Stimulated activated CD8-positive, alpha-beta memory T cell treated with anti-CD3 and anti-CD28 coated beads, Interleukin-7, amount 100 ng/mL, for 1 hour (primary cell): ENCODE results near the gene SLC38A8.

Source experiments
- DNase-seq, 2 donors: peaks; one replicate each; pipeline ENCODE4 v3.0.0-alpha.2; 2020; ENCODE audit warnings: low read depth in 2 of 2

Gene SLC38A8

GRCh38 chr16:84048871-84049270, 6.3 kb upstream of the SLC38A8 start:
- DNase-seq = no peak

GRCh38 chr16:84048270-84048669, 5.7 kb upstream of the SLC38A8 start:
- no peak for DNase-seq

GRCh38 chr16:84047626-84048025, 5.0 kb upstream of the SLC38A8 start:
- no peak for DNase-seq

GRCh38 chr16:84047206-84047605, 4.6 kb upstream of the SLC38A8 start:
- DNase-seq = no peak

- DNase-seq = no peak
These were observed 3.3 kb upstream of the SLC38A8 start for GRCh38 chr16:84045818-84046470.

GRCh38 chr16:84045001-84045817, 2.6 kb upstream of the SLC38A8 start:
- DNase-seq = no peak

GRCh38 chr16:84044118-84044488, 1.5 kb upstream of the SLC38A8 start:
- no peak for DNase-seq

GRCh38 chr16:84043486-84044117, 1.0 kb upstream of the SLC38A8 start:
- no peak for DNase-seq

GRCh38 chr16:84042879-84043485, 387 bp upstream of the SLC38A8 start:
- no peak for DNase-seq

- no peak for DNase-seq
These were observed 714 bp downstream of the SLC38A8 start for GRCh38 chr16:84041881-84042280.

- no peak for DNase-seq
These were observed 1.5 kb downstream of the SLC38A8 start for GRCh38 chr16:84040823-84041820.

GRCh38 chr16:84040226-84040822, 2.3 kb downstream of the SLC38A8 start:
- DNase-seq = no peak

GRCh38 chr16:84039696-84040095, 2.9 kb downstream of the SLC38A8 start:
- DNase-seq = no peak

- DNase-seq = no peak
These were observed 4.1 kb downstream of the SLC38A8 start for GRCh38 chr16:84038469-84038868.

- no peak for DNase-seq
These were observed 5.6 kb downstream of the SLC38A8 start for GRCh38 chr16:84036982-84037425.

- DNase-seq = no peak
These were observed 6.5 kb downstream of the SLC38A8 start for GRCh38 chr16:84036131-84036530.

GRCh38 chr16:84034516-84034915, 8.1 kb downstream of the SLC38A8 start:
- no peak for DNase-seq

- DNase-seq = no peak
These were observed 9.1 kb downstream of the SLC38A8 start for GRCh38 chr16:84033251-84034195.

GRCh38 chr16:84032458-84033178, 10.0 kb downstream of the SLC38A8 start:
- DNase-seq = no peak
